HG02798 (cell line): ENCODE results near the gene OS9.

ENCODE experiments used
- ATAC-seq: cut with Tn5 transposase; IDR thresholded peaks from one replicate; pipeline ENCODE4 v1.9.1; 2021; ENCODE audit warnings: mild to moderate bottlenecking; ENCODE audit not compliant: unreplicated experiment, poor library complexity

OS9 gene

GRCh38 chr12:57732726-57733593 lies 39.0 kb downstream of the OS9 start:
- no peak for ATAC-seq

- ATAC-seq, result no peak
Observed at GRCh38 chr12:57733928-57734327, 40.0 kb downstream of the OS9 start.

- ATAC-seq, result no peak
Observed at GRCh38 chr12:57734591-57734990, 40.7 kb downstream of the OS9 start.

- no peak for ATAC-seq
Observed at GRCh38 chr12:57735198-57735855, 41.4 kb downstream of the OS9 start.

GRCh38 chr12:57735952-57736740 lies 42.2 kb downstream of the OS9 start:
- no peak for ATAC-seq

- ATAC-seq, result no peak
Observed at GRCh38 chr12:57736741-57737466, 43.0 kb downstream of the OS9 start.

GRCh38 chr12:57737467-57738460 lies 43.8 kb downstream of the OS9 start:
- no peak for ATAC-seq

GRCh38 chr12:57738661-57739237 lies 44.8 kb downstream of the OS9 start, which contains the start of gene AGAP2:
Gene AGAP2 (minus strand): TSS chr12:57738742. CDS start chr12:57738246, 496 bp downstream.
- no peak for ATAC-seq

GRCh38 chr12:57739387-57739786 lies 45.5 kb downstream of the OS9 start:
- no peak for ATAC-seq

- no peak for ATAC-seq
Observed at GRCh38 chr12:57739914-57740538, 46.1 kb downstream of the OS9 start.

GRCh38 chr12:57740656-57741412 lies 46.9 kb downstream of the OS9 start:
- peak; percentile 39 for ATAC-seq

GRCh38 chr12:57741413-57741789 lies 47.5 kb downstream of the OS9 start:
- no peak for ATAC-seq

GRCh38 chr12:57741844-57742738 lies 48.2 kb downstream of the OS9 start:
- ATAC-seq, result peak; percentile 61

- no peak for ATAC-seq
Observed at GRCh38 chr12:57743769-57744168, 49.8 kb downstream of the OS9 start.

GRCh38 chr12:57744194-57744776 lies 50.4 kb downstream of the OS9 start:
- peak; percentile 33 for ATAC-seq
